Frontal cortex (tissue), 4 donors: ENCODE data around the gene GLRX. TPM values are rescaled to one million over a fixed set of nuclear protein-coding genes. Genes with fewer than 3 reads are reported as not detected.
"Not testable (repeated sequence)": the region's sequence is repeated elsewhere in the genome, so short reads cannot be mapped to it uniquely, and the experiment has no call there.

ENCODE experiments used
- DNase-seq, 2 donors: peaks; one replicate each; pipeline ENCODE4 v3.0.0; 2012; ENCODE audit warnings: low spot score in 2 of 2
- FAIRE-seq: peaks from 2 replicates; lab custom pipeline; 2012; peaks lifted over from hg19 to GRCh38; lab: Jason Lieb, UNC
- total RNA-seq: library from RNA; depleted of rRNA; stranded (reverse); fragments of >200 nt; gene quantifications from one replicate; pipeline ENCODE4 v1.2.3, GENCODE V29; 2014
- donor health status: control.
- donor health status: control.
- donor health status: control.

The GLRX gene
- total RNA-seq, 1 donor from 2014 or later, result 9.8 TPM

GRCh38 chr5:95856501-95856981, 34.0 kb upstream of the GLRX start:
- FAIRE-seq (no peak), DNase-seq (no peak)

GRCh38 chr5:95853490-95853889, 31.0 kb upstream of the GLRX start:
- FAIRE-seq, result no peak
- DNase-seq, result no peak

- FAIRE-seq (no peak), DNase-seq (no peak)
These were observed 30.0 kb upstream of the GLRX start for GRCh38 chr5:95852567-95852966.

- not testable (repeated sequence) for FAIRE-seq, DNase-seq
These were observed 28.6 kb upstream of the GLRX start for GRCh38 chr5:95851141-95851540.

- DNase-seq, result no peak
- no peak for FAIRE-seq
These were observed 27.9 kb upstream of the GLRX start for GRCh38 chr5:95850391-95850894.

GRCh38 chr5:95848701-95849100, 26.2 kb upstream of the GLRX start:
- FAIRE-seq, result no peak

GRCh38 chr5:95847261-95847592, 24.7 kb upstream of the GLRX start:
- no peak for DNase-seq
- FAIRE-seq, result no peak

More at GRCh38 chr5:95848701-95849100, 26.2 kb upstream of the GLRX start:
- no peak for DNase-seq

GRCh38 chr5:95846554-95847260, 24.2 kb upstream of the GLRX start:
- FAIRE-seq (peak; percentile 21), DNase-seq (peak; percentile 74 to 77)

GRCh38 chr5:95845391-95845790, 22.9 kb upstream of the GLRX start:
- no peak for FAIRE-seq
- DNase-seq, result no peak

- FAIRE-seq (no peak), DNase-seq (no peak)
These were observed 21.3 kb upstream of the GLRX start for GRCh38 chr5:95843733-95844223.

- no peak for FAIRE-seq
- DNase-seq, result no peak
These were observed 20.5 kb upstream of the GLRX start for GRCh38 chr5:95842854-95843544.

- no peak for FAIRE-seq
These were observed 19.6 kb upstream of the GLRX start for GRCh38 chr5:95841914-95842812.

GRCh38 chr5:95840956-95841705, 18.6 kb upstream of the GLRX start:
- no peak for DNase-seq
- no peak for FAIRE-seq

More at GRCh38 chr5:95841914-95842812, 19.6 kb upstream of the GLRX start:
- no peak for DNase-seq

GRCh38 chr5:95839658-95840057, 17.1 kb upstream of the GLRX start:
- no peak for DNase-seq
- no peak for FAIRE-seq

GRCh38 chr5:95838556-95838955, 16.0 kb upstream of the GLRX start:
- no peak for DNase-seq
- no peak for FAIRE-seq

GRCh38 chr5:95838001-95838520, 15.5 kb upstream of the GLRX start:
- DNase-seq, result no peak
- no peak for FAIRE-seq

- FAIRE-seq, result no peak
These were observed 15.0 kb upstream of the GLRX start for GRCh38 chr5:95837492-95837891.

GRCh38 chr5:95836971-95837370, 14.4 kb upstream of the GLRX start:
- not testable (repeated sequence) for DNase-seq, FAIRE-seq

More at GRCh38 chr5:95837492-95837891, 15.0 kb upstream of the GLRX start:
- DNase-seq, result no peak

GRCh38 chr5:95836544-95836943, 14.0 kb upstream of the GLRX start:
- FAIRE-seq (no peak), DNase-seq (no peak)
